ENCODE measurements around the gene XXYLT1. TPM values are rescaled to one million over a fixed set of nuclear protein-coding genes. Genes with fewer than 3 reads are reported as not detected.

Gene XXYLT1
- total RNA-seq, 1 experiment from 2014 or later, result 29.2 TPM

GRCh38 chr3:195269375-195270078 is 1.4 kb downstream of the XXYLT1 start:
- intact Hi-C loops (cut with micrococcal nuclease; ENCODE audit: unreplicated experiment), result loop anchor here (5.0 kb wide), 1 partner anchor 173 kb away; the partner anchor contains the start of gene ACAP2
- Mint-ChIP-seq H3K9me3 (ENCODE audit: low read depth, unreplicated experiment) (no peaks in the 10 kb centered on the region), H3K36me3 (ENCODE audit: insufficient read depth, unreplicated experiment) (peaks cover 45% of the 10 kb centered on the region), H3K27me3 (ENCODE audit: unreplicated experiment) (no peaks in the 10 kb centered on the region), H3K27ac (ENCODE audit: unreplicated experiment) (peak overlapping the region; percentile 25), H3K4me1 (ENCODE audit: low read depth, unreplicated experiment) (peaks cover 37% of the 10 kb centered on the region), H3K4me3 (ENCODE audit: low read depth, unreplicated experiment) (peak overlapping the region; percentile 85)
- CTCF ChIA-PET, result interaction anchor here (0.9 to 2.9 kb wide), 8 partner anchors 122 to 597 kb away, joined by 3 to 36 read pairs (median 10); partner anchors contain the start of genes ACAP2, LSG1 and PPP1R2
- no peak for DNase-seq
- TSS peak; percentile 24 for BruUV-seq (replicated peaks)
- TF ChIP-seq CTCF (IDR thresholded peaks at IDR 0.05; ENCODE audit: unreplicated experiment), result no peak

GRCh38 chr3:195268576-195269309 is 2.2 kb downstream of the XXYLT1 start:
- DNase-seq, result no peak
- intact Hi-C loops (cut with micrococcal nuclease; ENCODE audit: unreplicated experiment), result no loop called here
- H3K9me3 Mint-ChIP-seq (ENCODE audit: low read depth, unreplicated experiment), result no peaks in the 10 kb centered on the region
- CTCF ChIA-PET, result no interaction called here
- H3K36me3 Mint-ChIP-seq (ENCODE audit: insufficient read depth, unreplicated experiment), result peaks cover 45% of the 10 kb centered on the region
- H3K4me3 Mint-ChIP-seq (ENCODE audit: low read depth, unreplicated experiment), result peak overlapping the region; percentile 85
- peaks cover 37% of the 10 kb centered on the region for H3K4me1 Mint-ChIP-seq (ENCODE audit: low read depth, unreplicated experiment)
- no TSS peak for BruUV-seq (replicated peaks)
- no peaks in the 10 kb centered on the region for H3K27me3 Mint-ChIP-seq (ENCODE audit: unreplicated experiment)
- TF ChIP-seq CTCF (IDR thresholded peaks at IDR 0.05; ENCODE audit: unreplicated experiment), result no peak
- H3K27ac Mint-ChIP-seq (ENCODE audit: unreplicated experiment), result no peak overlapping the region

GRCh38 chr3:195267096-195267495 is 3.9 kb downstream of the XXYLT1 start:
- intact Hi-C loops (cut with micrococcal nuclease; ENCODE audit: unreplicated experiment), result no loop called here
- Mint-ChIP-seq H3K27ac (ENCODE audit: unreplicated experiment) (no peak overlapping the region), H3K9me3 (ENCODE audit: low read depth, unreplicated experiment) (no peaks in the 10 kb centered on the region), H3K36me3 (ENCODE audit: insufficient read depth, unreplicated experiment) (peaks cover 43% of the 10 kb centered on the region), H3K4me1 (ENCODE audit: low read depth, unreplicated experiment) (peaks cover 33% of the 10 kb centered on the region), H3K27me3 (ENCODE audit: unreplicated experiment) (no peaks in the 10 kb centered on the region), H3K4me3 (ENCODE audit: low read depth, unreplicated experiment) (no peak overlapping the region)
- DNase-seq, result no peak
- TF ChIP-seq CTCF (IDR thresholded peaks at IDR 0.05; ENCODE audit: unreplicated experiment), result no peak
- CTCF ChIA-PET, result no interaction called here
- BruUV-seq (replicated peaks), result TSS peak; percentile 9

GRCh38 chr3:195266428-195266827 is 4.5 kb downstream of the XXYLT1 start:
- Mint-ChIP-seq H3K9me3 (ENCODE audit: low read depth, unreplicated experiment) (no peaks in the 10 kb centered on the region), H3K4me1 (ENCODE audit: low read depth, unreplicated experiment) (peaks cover 29% of the 10 kb centered on the region), H3K27me3 (ENCODE audit: unreplicated experiment) (no peaks in the 10 kb centered on the region), H3K27ac (ENCODE audit: unreplicated experiment) (no peak overlapping the region), H3K36me3 (ENCODE audit: insufficient read depth, unreplicated experiment) (peaks cover 36% of the 10 kb centered on the region), H3K4me3 (ENCODE audit: low read depth, unreplicated experiment) (no peak overlapping the region)
- DNase-seq, result no peak
- no TSS peak for BruUV-seq (replicated peaks)
- TF ChIP-seq CTCF (IDR thresholded peaks at IDR 0.05; ENCODE audit: unreplicated experiment), result no peak
- intact Hi-C loops (cut with micrococcal nuclease; ENCODE audit: unreplicated experiment), result no loop called here
- CTCF ChIA-PET, result no interaction called here
